Fibroblast of gingiva (primary cell): ENCODE data around the gene CENPK.
"Not testable (repeated sequence)": the region's sequence is repeated elsewhere in the genome, so short reads cannot be mapped to it uniquely, and the experiment has no call there.

Experiments
- DNase-seq: peaks from one replicate; pipeline ENCODE4 v3.0.0-alpha.2; 2011; ENCODE audit warnings: low read depth

The CENPK gene

DNA sequence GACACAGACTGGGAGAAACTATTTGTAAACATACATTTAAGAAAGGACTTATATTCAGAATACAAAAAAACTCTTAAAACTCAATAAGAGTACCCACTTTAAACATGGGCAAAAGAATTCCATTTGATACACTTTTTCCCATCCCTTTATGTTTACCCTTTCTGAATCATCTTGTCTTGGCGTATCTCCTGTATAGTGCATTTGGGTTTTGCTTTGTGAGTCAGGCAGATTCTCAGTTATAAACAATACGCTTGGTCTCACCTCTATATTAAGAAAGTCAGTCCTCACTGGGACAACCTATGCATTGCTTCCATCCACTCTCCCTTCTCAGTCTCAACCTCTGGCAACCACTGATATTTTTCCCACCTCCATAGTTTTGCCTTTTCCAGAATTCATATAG lies 54.0 kb downstream of the CENPK start:
- no peak for DNase-seq

DNA sequence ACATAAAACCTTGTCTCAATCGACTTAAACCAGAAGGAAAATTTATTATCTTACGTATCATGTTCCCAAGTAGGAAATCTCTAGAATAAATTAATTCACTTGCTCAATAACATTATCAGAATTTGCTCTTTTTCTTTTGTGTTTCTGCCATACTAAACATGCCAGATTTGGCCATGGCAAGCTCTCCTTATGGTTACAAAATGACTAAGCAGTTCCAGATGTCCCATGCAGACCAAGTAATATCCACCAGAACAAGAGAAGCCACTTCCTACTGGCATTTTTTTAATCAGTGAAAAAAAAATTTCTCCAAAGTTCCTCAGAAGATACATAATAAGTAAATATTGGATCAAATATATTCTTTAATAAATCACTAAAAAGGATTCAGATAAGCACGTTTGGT lies 56.0 kb downstream of the CENPK start:
- DNase-seq: peak; percentile 96

DNA sequence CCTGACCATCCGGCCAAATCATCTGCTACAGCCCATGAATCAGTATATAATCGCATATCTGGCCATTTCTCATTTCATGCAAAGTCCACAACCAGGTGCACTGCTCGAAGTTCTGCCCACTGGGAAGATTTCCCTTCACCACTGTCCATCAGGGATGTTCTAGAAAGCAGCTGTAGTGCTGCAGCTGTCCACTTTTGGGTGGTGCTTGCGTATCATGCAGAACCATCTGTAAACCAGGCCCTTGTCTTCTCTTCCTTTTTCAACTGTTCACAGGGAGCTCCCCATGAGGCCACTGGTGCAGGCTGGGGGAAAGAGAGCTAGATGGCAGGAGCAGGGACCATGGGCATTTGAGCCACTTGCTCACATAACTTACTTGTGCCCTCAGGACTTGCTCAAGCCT lies 73.8 kb downstream of the CENPK start:
- DNase-seq: no peak

DNA sequence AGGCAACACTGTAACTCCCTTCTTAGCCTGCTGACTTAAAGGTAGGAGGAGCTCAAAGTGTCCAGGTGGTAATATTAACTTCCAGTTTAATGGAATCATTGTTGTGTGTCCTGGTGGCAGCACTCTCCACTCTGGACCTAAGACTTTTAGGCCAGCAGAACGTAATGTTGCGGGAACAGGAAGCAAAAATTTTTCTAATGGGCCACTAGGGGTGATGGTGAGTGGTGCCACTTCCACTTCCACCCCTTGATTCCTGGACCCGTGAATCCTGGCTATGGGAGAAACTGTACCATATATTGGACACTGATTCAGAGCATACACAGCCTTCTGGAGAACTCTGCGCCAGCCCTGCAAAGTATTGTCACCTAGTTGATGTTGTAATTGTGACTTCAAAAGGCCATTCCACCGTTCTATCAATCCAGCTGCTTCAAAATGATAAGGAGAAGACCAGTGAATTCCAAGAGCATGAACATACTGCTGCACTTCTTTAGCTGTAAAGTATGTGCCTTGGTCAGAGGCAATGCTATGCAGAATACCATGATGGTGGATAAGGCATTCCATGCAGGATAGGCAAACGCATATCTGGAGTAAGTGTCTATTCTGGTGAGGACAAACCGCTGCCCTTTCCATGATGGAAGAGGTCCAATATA lies 74.8 kb downstream of the CENPK start:
- DNase-seq: not testable (repeated sequence)

DNA sequence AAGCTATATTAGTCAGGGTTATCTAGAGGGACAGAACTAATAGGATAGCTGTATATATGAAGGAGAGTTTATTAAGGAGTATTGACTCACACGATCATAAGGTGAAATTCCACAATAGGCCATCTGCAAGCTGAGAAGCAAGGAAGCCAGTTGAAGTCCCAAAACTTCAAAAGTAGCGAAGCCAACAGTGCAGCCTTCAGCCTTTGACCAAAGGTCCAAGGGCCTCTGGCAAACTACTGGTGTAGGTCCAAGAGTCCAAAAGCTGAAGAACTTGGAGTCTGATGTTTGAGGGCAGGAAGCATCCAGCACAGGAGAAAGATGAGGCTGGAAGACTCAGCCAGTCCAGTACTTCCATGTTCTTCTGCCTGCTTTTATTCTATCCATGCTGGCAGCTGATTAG lies 76.2 kb downstream of the CENPK start:
- not testable (repeated sequence) for DNase-seq

DNA sequence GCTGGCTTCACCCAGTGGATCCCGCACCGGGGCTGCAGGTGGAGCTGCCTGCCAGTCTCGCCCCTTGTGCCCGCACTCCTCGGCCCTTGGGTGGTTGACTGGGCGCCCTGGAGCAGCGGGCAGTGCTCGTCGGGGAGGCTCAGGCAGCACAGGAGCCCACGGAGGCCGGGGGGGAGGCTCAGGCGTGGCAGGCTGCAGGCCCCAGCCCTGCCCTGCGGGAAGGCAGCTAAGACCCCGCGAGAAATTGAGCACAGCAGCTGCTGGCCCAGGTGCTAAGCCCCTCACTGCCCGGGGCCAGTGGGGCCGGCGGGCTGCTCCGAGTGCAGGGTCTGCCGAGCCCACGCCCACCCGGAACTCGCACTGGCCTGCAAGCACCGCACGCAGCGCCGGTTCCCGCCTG lies 77.6 kb downstream of the CENPK start:
- DNase-seq: no peak

DNA sequence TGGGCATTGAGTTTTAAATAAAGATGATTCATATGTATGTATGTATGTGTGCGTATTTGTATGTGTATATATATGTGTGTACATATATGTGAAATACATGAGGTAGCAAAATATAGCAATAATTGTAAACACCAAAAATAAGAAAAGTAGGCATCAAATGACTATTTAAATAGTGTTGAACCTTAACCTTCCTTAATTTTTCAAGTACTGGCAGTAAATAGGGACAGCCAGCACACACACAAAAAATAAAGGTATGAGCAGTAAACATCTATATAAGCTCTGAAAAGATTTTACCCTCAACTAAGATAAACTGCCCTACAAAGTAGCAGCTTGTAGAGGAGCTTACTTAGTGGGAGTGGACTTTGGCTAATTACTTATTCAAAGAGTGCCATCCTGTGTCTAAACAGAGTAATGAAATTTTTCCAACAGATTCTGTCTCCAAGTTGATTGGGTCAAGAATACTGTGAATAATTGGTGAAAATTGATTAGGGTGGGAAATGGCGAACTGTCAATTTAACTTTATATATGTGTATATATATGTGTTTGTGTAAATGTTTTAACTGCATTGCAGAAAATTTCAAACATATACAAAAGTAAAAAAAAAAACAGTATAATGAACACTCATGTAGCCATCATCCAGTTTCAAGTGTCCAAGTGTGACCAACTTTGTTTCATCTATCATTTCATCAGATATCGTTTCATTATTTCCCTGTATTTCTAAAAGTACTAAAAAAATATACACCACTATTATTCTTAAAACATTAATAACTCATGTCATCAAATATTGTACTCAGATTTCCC lies 79.2 kb downstream of the CENPK start:
- DNase-seq: peak; percentile 77

DNA sequence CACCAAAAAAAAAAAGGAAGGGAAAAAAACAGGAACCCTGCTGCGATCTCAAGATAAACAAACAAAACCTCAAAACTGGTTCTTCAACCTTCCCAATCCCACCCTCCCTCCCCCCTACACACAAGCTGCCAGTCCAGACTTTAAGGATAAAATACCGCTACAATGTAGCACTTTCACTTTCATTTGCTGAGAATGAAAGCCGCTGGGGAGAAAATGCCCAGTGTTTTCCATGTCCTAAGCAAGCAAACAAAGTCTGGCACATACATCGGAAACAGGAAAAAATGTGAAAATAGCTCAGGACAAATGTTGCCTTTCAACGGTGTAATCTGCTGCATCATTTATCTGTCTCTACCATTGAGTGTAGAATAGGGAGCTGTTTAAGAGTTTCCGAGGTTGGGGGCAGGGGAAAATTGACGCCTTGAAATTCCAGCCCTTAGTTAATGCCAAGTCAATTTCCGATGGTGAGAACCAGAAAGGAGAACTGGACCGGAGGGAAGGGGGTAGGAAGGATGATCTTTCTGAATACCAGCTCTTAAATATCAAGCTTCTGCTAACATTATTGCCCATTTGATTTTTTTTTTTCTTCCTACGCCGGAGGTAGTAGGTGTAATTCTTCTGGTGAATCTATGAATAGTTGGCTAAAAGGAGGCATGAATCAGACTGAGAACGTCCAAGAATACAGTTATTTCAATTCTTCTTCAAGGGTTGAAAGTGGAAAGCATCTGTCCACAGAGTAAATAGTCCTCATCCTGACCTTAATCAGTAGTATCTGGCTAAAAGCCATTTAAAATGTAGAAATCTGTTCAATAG lies 80.0 kb downstream of the CENPK start:
- DNase-seq: peak; percentile 39

DNA sequence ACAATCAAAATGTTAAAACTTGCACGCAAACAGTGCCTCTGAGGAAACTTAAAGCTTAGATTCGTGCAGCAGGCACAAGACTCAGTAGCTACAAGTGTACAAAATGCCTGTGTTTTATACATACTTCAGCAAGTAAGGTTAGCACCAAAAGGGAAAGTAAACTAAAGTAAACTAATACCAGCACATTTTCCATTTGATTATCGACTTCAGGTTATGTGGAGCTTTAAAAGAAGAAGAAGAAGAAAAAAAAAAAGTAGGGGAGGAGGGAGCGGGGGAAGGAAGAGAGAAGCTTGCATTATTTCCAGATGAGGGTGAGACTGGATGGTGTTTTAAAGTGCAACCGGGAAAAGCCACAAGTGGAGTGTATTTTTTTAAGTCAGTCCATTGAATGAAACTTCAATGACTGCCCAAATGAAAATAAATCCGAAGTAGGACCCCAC lies 80.7 kb downstream of the CENPK start:
- DNase-seq: peak; percentile 53

DNA sequence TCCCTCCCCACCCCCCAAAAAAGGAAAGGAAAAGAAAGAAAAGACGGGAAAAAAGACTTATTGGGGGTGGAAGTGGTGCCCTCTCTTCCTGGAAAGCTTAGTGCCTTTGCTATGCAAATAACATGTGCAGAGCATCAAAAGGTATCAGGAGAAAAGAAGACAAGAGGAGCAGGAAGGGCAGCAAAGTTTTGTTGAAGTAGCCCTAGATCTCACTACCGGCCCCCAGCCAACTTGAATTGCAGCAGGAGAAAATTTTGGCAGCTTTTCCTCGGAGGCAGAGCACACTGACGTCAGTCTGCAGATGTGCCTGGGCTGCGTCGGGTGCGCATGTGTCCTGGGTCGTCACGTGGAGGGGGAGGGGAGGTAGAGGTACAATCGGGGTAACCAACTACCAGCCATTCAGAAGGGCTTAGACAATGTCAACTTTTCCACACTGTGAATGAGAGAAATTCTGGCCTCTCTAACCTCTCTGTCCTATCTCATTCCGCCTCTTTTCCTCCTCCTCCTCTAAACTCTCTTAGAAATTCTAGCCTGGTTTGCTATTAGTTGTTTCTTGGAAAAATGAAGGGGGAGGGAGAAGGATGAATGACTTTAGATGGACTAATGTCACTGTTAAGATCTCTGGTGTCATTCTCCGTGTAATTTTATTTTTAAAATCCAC lies 81.2 kb downstream of the CENPK start, which contains the start of gene ADAMTS6:
Gene ADAMTS6, minus strand, starts transcription at position 286 of the 661 bp plus-strand sequence. CDS start 8,247 bp downstream, outside the sequence.
- peak; percentile 98 for DNase-seq

DNA sequence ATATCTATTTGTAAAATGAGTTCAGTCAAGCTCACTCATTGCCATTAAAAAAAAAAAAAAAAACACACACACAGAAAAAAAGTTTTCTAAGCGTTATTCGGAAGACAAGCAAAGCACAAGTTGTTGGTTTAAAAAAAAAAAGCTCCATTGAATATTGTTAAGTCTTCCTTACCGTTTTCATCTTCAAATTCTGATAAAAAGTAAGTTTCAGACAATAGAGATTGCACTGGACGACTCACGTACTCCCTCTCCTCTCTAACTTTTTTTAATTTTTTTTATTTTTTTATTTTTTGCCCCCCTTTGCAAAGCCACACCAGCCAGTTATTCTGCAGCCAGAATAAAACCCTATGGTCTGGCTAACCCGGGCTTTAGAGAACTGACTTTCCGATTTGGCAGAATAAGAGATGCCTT lies 81.8 kb downstream of the CENPK start:
- DNase-seq: no peak

DNA sequence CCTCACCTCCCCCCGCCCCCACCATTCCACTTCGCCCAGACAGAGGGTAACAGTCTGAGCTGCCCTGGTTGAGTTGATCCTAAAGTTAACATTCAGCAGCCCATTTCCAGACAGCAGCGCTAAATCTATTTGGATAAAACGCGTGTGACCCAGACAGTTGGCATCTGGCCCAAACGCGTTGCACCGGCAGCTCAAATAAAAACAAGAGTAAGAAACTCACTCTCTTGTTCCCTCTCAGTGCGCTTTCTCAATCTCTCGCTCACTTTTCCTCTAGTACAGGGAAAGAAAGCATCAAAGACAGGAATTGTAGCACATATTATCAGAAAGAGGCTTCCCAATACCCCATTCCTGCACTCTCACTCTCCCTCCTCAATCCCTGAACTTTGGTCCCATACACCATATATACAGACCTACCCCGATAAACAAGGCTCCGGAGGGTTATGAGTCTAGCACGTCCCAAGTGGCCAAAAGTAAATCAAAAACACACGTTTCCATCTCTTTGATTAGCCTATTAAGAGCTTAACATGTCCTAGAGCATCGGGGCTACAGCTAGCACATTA lies 82.6 kb downstream of the CENPK start:
- peak; percentile 76 for DNase-seq

DNA sequence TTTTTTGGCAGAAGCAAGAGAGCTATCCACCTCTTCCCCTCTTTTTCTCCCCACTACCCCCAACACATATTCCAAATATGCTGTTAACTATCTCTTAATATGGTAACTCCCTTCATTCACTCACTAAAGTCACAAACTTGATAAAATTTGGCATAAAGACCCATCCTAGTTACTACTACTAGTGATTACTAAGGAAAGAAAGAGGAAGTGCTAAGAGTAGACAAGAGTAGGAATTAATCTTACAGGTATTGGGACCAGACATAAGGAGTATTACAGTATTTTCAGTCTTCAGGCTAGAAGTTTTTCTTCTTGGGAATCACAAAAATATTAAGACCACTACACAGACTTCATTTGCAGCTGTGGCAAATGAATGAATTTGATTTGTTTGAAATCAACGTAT lies 83.4 kb downstream of the CENPK start:
- DNase-seq: no peak

DNA sequence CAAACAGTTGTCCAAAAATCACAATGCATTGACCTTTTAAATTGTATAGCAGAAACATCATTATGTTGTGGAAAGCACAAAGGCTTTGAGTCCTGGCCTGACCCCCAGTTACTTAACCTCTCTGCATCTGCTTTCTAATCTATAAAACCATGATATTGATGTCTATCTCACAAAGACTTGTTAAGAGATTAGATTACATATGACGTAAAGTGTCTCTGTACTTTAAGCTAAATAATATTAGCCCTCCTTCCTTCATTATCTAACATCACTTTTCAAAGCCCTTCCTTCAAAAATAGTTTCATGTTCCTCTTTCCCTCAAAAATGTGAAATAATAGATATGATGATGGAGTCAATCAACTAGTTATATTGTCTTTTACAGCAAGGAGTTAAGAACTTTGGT lies 84.6 kb downstream of the CENPK start:
- DNase-seq: no peak

DNA sequence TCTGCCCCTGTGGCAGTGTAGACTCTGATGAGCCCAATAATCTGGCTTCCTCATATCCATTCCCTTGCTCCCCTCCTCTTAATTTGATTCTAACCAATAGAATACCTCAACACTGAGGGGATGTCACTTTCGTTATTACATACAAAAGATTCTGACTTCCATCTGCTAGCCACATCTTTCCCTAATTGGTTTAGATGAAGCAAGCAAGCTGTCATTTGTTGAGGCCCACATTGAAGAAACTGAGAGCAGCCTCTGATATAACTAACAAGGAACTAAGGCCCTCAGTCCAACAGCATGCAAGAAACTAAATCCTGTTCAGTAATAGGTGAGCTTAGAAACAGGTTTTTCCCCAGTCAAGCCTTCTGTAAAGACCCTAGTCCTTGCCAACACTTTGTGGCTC lies 87.1 kb downstream of the CENPK start:
- DNase-seq: no peak

DNA sequence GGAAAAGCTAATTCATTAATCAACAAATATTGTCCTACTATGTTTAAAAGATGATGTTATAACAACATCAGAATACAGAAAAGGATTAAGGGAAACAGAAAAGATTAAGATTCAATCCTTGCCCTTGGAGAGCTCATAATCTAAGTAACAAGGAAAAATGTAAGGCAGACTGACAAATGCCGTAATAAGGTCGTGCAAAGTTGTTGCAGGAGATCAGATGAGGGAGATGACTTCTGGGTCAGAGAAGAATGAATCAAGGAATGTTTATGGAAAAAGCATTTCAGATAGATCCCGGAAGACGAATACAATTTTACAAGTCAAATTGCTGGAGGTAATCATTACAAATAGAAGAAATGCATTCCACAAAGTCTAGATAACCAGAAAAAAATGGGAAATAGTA lies 87.6 kb downstream of the CENPK start:
- DNase-seq: no peak

DNA sequence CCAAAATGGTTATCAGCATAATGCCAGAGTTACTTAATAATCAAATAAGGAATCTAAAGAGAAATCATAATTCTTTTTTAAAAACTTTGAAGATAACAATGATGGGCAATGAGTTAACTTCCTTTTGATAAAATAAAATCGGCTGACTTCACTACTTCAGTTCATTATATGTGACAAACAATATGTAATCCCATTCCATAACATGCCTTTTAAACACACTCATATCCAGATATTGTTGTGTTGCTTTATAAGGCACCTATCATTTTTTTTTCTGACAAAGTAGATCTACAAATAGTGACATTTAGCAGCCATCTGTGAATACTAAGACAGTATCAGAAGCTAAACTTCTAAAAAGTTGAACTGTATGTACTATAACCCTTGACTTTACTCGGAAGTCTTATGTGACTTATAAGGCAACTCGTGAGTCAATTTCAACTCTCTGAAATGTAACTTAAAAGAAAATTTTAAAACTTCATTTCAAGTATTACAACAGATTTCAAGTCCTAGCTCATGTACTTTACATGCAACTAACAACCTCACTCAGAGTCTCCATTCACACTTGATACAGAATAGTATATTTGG lies 88.7 kb downstream of the CENPK start:
- no peak for DNase-seq

DNA sequence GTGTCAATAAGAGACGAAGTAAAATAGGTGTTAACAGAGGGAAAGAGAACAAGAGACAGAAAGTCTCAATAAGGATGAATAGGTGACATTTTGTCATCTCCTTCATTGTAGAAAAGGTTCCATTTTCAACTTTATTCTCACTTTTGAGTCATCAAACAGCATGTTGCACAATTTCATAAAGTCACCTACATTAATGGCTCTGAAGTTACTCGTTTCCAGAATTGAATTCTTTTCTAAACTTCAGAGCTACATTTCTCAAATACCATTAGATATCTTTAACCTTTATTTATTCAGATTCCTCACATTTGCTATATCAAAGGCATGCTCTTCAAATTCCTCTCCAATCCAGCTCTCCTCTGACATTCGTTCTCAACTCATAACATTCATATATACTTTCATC lies 94.3 kb downstream of the CENPK start:
- no peak for DNase-seq
